ENCODE data around the gene SETD4.

Gene SETD4

GRCh38 chr21:36032647-36033406 is 27.5 kb downstream of the SETD4 start:
- H3K36me3 ChIP-seq = peaks cover 45% of the 10 kb centered on the region
- no peaks in the 10 kb centered on the region for H3K27me3 ChIP-seq (ENCODE audit: insufficient read depth, low read depth, severe bottlenecking)
- no peaks in the 10 kb centered on the region for H3K9me3 ChIP-seq (ENCODE audit: severe bottlenecking)
- no peak overlapping the region for H3K4me3 ChIP-seq (ENCODE audit: low read depth, low read length)
- DNase-seq = no peak
- no peak for TF ChIP-seq CTCF (IDR thresholded peaks at IDR 0.05; ENCODE audit: low read depth, low read length)
- no peak overlapping the region for H3K27ac ChIP-seq

- DNase-seq = no peak
- H3K4me3 ChIP-seq (ENCODE audit: low read depth, low read length) = no peak overlapping the region
- H3K27me3 ChIP-seq (ENCODE audit: insufficient read depth, low read depth, severe bottlenecking) = no peaks in the 10 kb centered on the region
- TF ChIP-seq CTCF (IDR thresholded peaks at IDR 0.05; ENCODE audit: low read depth, low read length) = no peak
- H3K9me3 ChIP-seq (ENCODE audit: severe bottlenecking) = no peaks in the 10 kb centered on the region
- H3K27ac ChIP-seq = no peak overlapping the region
- peaks cover 27% of the 10 kb centered on the region for H3K36me3 ChIP-seq
Measured at GRCh38 chr21:36030581-36031189, 29.6 kb downstream of the SETD4 start.

GRCh38 chr21:36029309-36029708 is 31.0 kb downstream of the SETD4 start:
- H3K4me3 ChIP-seq (ENCODE audit: low read depth, low read length) = no peak overlapping the region
- no peak overlapping the region for H3K27ac ChIP-seq
- no peak for TF ChIP-seq CTCF (IDR thresholded peaks at IDR 0.05; ENCODE audit: low read depth, low read length)
- H3K36me3 ChIP-seq = peaks cover 13% of the 10 kb centered on the region
- H3K9me3 ChIP-seq (ENCODE audit: severe bottlenecking) = no peaks in the 10 kb centered on the region
- no peaks in the 10 kb centered on the region for H3K27me3 ChIP-seq (ENCODE audit: insufficient read depth, low read depth, severe bottlenecking)
- no peak for DNase-seq

GRCh38 chr21:36028127-36029069 is 31.9 kb downstream of the SETD4 start:
- no peak overlapping the region for H3K27ac ChIP-seq
- TF ChIP-seq CTCF (IDR thresholded peaks at IDR 0.05; ENCODE audit: low read depth, low read length) = peak; percentile 97
- no peaks in the 10 kb centered on the region for H3K27me3 ChIP-seq (ENCODE audit: insufficient read depth, low read depth, severe bottlenecking)
- no peak overlapping the region for H3K4me3 ChIP-seq (ENCODE audit: low read depth, low read length)
- peaks cover 4% of the 10 kb centered on the region for H3K36me3 ChIP-seq
- no peaks in the 10 kb centered on the region for H3K9me3 ChIP-seq (ENCODE audit: severe bottlenecking)
- peak; percentile 80 for DNase-seq

- H3K27ac ChIP-seq = no peak overlapping the region
- H3K4me3 ChIP-seq (ENCODE audit: low read depth, low read length) = no peak overlapping the region
- TF ChIP-seq CTCF (IDR thresholded peaks at IDR 0.05; ENCODE audit: low read depth, low read length) = no peak
- H3K27me3 ChIP-seq (ENCODE audit: insufficient read depth, low read depth, severe bottlenecking) = no peaks in the 10 kb centered on the region
- H3K36me3 ChIP-seq = no peaks in the 10 kb centered on the region
- H3K9me3 ChIP-seq (ENCODE audit: severe bottlenecking) = no peaks in the 10 kb centered on the region
- no peak for DNase-seq
Measured at GRCh38 chr21:36027347-36027746, 33.0 kb downstream of the SETD4 start.
